HG03280 (cell line): ENCODE results near the gene TMEM61.
"Not testable (repeated sequence)": the region's sequence is repeated elsewhere in the genome, so short reads cannot be mapped to it uniquely, and the experiment has no call there.

Experiments
- ATAC-seq: cut with Tn5 transposase; IDR thresholded peaks from one replicate; pipeline ENCODE4 v1.9.1; 2021; ENCODE audit warnings: mild to moderate bottlenecking, moderate library complexity; ENCODE audit not compliant: unreplicated experiment

The TMEM61 gene

DNA sequence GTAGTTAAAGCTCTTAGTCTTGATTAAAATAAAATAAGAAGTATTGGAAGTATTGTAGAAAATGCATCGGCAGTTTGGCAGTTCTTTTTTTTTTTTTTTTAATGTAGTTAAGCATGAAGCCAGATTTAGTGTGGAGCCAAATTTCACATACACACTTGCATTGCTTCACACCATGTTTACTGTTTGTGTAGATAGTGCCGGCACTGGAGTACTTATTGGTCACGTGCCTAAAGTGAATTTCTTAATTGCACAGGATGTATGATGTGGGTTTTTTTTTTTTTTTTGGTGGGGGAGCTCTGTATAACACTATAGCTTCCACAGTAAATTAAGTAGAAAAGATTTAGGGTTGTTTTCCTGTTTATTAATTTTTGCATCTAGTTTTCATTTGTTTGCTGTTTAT is 21.2 kb upstream of the TMEM61 start:
- no peak for ATAC-seq

GRCh38 chr1:54962612-54963395 is 17.6 kb upstream of the TMEM61 start:
- no peak for ATAC-seq

- ATAC-seq = not testable (repeated sequence)
These were observed 16.6 kb upstream of the TMEM61 start for GRCh38 chr1:54963829-54964228.

- ATAC-seq = peak; percentile 88
These were observed 14.6 kb upstream of the TMEM61 start for GRCh38 chr1:54965624-54966340.

GRCh38 chr1:54967372-54967771 is 13.1 kb upstream of the TMEM61 start:
- no peak for ATAC-seq

DNA sequence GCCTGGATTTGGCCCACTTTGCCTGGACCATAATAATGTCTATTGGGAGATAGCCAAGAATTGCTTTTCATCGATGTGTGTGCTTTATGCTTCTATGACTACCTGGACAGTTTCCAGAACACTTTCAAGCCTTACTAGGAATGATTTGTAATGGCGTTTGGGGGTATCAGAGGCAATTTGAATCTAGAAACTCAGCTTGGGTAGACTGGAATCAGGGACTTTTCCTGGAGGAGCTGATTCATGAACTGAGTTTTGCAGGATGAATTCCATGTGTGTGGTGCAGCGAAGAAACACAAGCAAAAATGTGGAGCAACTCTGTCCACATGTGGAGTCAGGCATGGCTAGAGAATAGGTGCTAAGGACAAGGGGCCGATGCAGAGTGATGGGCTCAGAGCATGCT is 11.9 kb upstream of the TMEM61 start:
- no peak for ATAC-seq

- no peak for ATAC-seq
These were observed 10.5 kb upstream of the TMEM61 start for GRCh38 chr1:54969879-54970278.

- no peak for ATAC-seq
These were observed 9.5 kb upstream of the TMEM61 start for GRCh38 chr1:54970901-54971300.

DNA sequence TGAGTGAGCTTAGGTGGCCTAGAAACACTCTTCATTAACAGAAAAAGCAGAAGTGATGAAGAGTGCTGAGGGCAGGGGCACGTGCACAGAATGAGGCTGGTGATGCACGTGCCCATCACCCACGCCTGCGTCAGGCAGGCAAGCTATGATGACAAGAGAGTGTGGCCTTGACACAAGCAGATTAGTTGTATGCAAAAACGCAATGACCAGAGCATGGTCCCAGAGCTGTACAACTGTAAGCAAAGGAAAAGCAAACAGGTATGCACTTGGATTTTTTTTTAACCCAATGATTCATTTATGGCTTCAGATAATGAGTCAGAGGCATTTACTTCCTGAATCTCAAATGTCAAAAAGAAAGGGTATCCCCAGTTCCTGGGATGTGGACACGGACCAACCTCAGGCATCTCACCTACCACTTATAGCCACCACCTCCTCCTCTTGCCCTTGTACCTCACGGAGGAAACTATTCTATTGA is 9.1 kb upstream of the TMEM61 start:
- peak; percentile 73 for ATAC-seq

DNA sequence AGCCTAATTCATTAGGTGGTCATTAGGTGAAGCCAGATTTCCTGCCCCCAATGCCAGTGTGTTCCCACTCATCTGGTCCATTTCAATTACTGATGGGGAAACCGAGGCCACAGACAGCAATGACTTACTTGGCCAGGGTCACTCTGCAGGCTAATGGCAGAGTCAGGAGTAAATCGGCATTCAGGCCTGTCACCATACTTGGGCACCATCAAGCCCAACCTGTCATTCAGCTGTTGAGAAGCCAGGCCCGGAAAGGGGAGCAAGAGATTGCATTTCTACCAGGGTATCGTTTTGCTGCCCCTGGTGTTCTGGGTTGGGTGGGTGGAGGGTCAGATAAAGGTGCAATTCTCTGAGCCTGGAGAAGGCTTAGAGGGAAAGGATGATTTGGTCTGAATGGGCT is 8.0 kb upstream of the TMEM61 start:
- ATAC-seq = no peak

DNA sequence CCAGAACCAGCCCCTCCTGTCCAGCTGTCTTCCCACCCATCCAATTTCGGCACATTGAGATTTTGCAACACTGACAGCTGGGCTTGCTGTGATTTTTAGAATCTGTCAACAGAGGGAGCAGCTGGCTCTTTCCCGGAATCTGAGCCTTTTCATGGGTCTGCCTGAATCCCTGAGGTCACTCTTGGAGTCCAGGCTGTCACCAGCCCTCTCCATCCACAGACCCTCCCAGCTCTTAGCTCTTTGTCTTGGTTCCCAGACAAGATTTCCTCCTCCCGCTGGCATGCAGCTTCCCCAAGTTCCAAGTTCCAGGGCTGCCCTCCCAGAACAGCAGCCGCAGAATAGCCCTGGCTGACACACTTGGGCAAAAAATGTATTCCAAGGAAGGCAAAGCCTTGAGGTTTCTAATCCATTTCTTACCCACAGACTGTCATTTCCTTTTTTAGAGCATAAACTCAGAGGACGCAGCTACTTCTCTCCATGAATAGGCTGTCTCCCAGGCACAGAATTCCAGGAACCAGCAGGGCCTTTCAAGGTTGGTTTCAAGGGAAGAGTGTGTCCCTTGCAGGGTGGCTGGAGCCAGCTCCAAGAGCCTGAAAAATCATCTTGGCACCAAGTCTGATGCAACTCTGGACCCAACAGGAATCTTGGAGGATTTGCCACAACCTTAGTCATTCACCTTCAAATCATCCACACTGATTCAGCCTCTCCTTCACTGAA is 7.1 kb upstream of the TMEM61 start:
- ATAC-seq = no peak

- ATAC-seq = no peak
These were observed 4.9 kb upstream of the TMEM61 start for GRCh38 chr1:54975356-54976108.

DNA sequence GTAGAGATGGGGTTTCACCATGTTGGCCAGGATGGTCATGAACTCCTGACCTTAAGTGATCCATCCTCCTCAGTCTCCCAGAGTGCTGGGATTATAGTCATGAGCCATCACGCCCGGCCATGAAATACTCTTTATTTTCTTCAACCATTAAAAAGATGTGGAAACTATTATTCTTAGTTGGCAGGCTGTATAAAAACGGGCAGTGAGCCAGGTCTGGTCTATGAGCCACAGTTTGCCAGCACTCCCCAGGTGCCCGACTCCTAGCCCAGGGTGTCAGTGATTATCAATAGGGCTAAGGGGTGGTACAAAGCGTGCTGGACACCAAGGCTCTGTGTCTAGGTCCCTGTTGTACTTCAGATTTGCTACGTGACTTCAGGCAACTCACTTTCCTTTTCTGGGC is 3.7 kb upstream of the TMEM61 start:
- ATAC-seq = no peak

GRCh38 chr1:54977533-54978297 is 2.7 kb upstream of the TMEM61 start:
- no peak for ATAC-seq

DNA sequence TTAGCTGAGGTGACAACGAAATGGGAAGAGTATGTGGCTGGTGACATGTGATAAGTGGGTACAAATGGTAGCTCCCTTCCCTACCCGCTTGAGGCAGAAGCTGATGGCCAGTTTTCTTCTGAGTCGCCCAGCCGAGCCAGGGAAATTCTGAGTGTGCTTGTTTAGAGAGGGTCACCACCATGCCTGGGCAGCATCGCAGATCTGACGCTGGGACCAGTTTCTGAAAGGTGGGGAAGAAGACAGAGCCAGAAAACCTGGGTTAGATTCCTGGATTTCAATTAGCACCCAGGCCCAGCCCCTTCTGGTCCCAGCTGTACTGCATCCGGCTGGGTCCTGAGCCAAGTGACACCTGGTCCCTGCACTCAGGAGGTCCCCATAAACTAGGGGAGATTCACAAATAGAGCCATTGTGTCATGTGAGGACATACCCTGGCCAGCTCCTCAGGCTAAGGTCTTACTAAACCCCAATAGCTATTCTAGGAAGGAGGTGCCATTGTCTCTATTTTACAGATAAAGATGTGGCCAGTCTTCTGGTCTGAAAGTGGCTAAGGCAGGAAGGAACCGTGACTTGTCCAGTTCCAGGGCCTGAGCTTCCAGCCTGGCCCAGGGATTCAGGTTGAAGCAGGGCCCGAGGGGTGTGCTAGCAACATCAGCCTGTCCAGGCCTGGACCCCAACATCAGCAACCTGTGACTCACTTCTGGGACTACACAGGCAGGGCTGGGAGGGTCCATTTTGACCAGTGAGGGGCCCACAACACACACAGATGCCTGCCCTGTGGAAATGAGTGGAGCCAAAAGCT is 1.7 kb upstream of the TMEM61 start:
- no peak for ATAC-seq

DNA sequence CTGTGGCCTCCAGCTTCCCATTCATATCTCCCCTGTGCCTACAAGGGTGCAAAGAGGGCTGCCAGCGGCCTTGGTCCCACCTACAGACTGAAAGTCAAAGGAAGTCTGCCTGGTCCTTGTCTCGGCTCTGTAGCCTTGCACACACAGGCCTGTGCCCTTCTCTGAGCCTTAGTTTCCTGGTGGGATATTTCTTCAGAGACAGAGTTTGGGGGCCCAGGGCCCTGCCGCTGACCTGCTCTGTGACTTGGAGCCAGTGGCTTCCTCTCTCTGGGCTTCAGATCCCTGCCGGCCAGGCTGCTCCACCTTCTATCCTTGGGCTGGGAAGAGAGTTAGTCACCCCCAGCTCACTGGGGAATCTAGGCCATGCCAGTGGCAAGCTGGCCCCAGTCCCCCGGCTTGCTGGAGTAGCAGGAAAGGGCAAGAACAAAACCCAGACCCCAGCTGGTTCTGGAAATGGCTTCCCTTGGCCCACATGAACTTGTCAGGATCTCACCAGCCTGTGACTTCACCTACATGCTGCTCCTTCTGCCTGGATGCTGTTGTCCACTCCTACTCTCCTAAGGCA is 1.0 kb upstream of the TMEM61 start:
- ATAC-seq = no peak

DNA sequence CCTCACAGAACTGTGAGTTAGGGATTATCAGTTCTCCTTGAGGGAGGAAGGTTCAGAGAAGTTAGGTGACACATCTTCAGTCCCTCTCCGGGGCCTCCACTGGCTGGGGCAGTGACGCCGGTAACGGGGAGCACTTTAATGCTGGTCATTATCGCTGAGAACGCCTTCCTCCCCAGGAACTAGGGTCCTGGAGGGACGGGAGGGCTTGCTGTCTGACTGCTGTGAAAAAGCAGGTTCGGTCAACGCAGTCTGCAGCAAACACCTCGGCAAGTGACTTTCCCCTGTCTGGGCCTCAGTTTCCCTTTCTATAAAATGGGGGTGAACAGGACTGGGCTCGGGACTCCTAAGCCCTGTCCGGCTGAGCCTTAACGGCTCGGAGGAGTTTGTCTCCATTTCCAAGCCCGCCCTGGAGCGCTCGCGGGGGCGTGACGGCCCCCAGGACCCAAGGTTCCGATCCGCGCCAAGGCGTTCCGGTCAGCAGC is 341 bp upstream of the TMEM61 start:
- ATAC-seq = no peak

GRCh38 chr1:54981466-54981865 is 1.0 kb downstream of the TMEM61 start:
- ATAC-seq = no peak

DNA sequence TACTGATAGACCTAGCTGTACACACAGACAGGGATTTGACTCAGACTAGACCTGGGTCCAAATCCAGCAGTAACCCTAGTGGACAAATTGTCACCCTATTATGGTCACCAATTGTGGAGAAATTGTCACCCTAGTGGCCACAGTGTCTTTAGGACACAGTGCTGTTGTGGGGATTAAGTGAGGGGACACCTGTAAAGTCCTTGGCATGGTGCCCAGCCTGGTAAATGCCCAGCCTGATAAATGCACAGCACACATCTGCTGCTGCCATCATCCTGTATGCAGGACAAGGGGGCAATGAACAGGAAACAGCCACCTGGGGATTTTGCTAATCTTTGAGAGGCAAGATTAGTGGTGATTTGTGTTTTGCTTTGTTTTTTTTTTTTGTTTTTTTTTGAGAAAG is 2.3 kb downstream of the TMEM61 start:
- no peak for ATAC-seq
